PC-9 (cell line): ENCODE results near the gene NHS. TPM values are rescaled to one million over a fixed set of nuclear protein-coding genes. Genes with fewer than 3 reads are reported as not detected.

Experiments
- BruUV-seq: library from RNA; stranded (reverse); fragments of 400-500 nt; replicated peaks from 2 replicates; lab custom pipeline; 2021; lab: Mats Ljungman, UMichigan
- CTCF ChIA-PET: fragments of 300-600 bp; sonication (Branson Sonifier 250); formaldehyde crosslinking; loops from one replicate; lab custom pipeline; 2022; ENCODE audit warnings: antibody characterized with exemption; lab: Charles Lee
- POLR2A ChIA-PET: fragments of 300-600 bp; sonication (Branson Sonifier 250); formaldehyde crosslinking; loops from one replicate; lab custom pipeline; 2022; ENCODE audit warnings: antibody characterized with exemption; ENCODE audit not compliant: unreplicated experiment; lab: Charles Lee
- DNase-seq, 2 experiments: peaks; one replicate each; pipeline versions ENCODE4 v3.0.0 to v3.0.0-alpha.2; 2015 to 2022; ENCODE audit warnings: mixed read lengths in 1 of 2
- H2AFZ ChIP-seq: fragments of 200-600 bp; sonication (generic); 2 replicates; pipeline ENCODE4 v1.8.1; 2017; ENCODE audit warnings: antibody characterized with exemption
- H3F3A ChIP-seq: fragments of 200-600 bp; sonication (generic); 2 replicates; pipeline ENCODE4 v1.8.1; 2017; ENCODE audit warnings: antibody characterized with exemption, mild to moderate bottlenecking, low read depth; ENCODE audit not compliant: insufficient read depth
- H3K27ac ChIP-seq: fragments of 200-600 bp; sonication (generic); 2 replicates; pipeline ENCODE4 v1.6.1; 2016; ENCODE audit warnings: mixed run types
- H3K27me3 ChIP-seq: fragments of 200-600 bp; sonication (generic); 2 replicates; pipeline ENCODE4 v1.6.1; 2016; ENCODE audit warnings: low read depth, mixed run types; ENCODE audit not compliant: insufficient read depth
- H3K36me3 ChIP-seq: fragments of 200-600 bp; sonication (generic); 2 replicates; pipeline ENCODE4 v1.6.1; 2016; ENCODE audit warnings: low read depth, mixed run types
- H3K4me1 ChIP-seq: fragments of 200-600 bp; sonication (generic); replicated peaks from 2 replicates; pipeline ENCODE4 v1.6.1; 2016; ENCODE audit warnings: mixed run types; ENCODE audit not compliant: insufficient read depth
- H3K4me2 ChIP-seq: fragments of 200-600 bp; sonication (generic); 2 replicates; pipeline ENCODE4 v1.6.1; 2017; ENCODE audit warnings: mixed run types
- H3K4me3 ChIP-seq: fragments of 200-600 bp; sonication (generic); 2 replicates; pipeline ENCODE4 v1.6.1; 2016; ENCODE audit warnings: mixed run types
- H3K79me2 ChIP-seq: fragments of 200-600 bp; sonication (generic); 2 replicates; pipeline ENCODE4 v1.6.1; 2017; ENCODE audit warnings: low read depth, mixed run types
- H3K9me2 ChIP-seq: fragments of 200-600 bp; sonication (generic); 2 replicates; pipeline ENCODE4 v1.8.1; 2017; ENCODE audit warnings: mild to moderate bottlenecking; ENCODE audit not compliant: insufficient read depth
- H3K9me3 ChIP-seq: fragments of 200-600 bp; sonication (generic); 2 replicates; pipeline ENCODE4 v1.8.1; 2016; ENCODE audit warnings: low read depth; ENCODE audit not compliant: insufficient read depth
- H4K20me1 ChIP-seq: fragments of 200-600 bp; sonication (generic); 2 replicates; pipeline ENCODE4 v1.8.1; 2017; ENCODE audit not compliant: insufficient read depth
- EZH2 ChIP-seq: fragments of 200-600 bp; sonication (generic); IDR thresholded peaks from 2 replicates; pipeline ENCODE4 v1.8.0; 2017; ENCODE audit warnings: antibody characterized with exemption, low read depth
- intact Hi-C: fragments of 100-400 bp; cut with micrococcal nuclease; formaldehyde crosslinking; loops from one replicate; pipeline ENCODE4 v1.10.0; 2022; ENCODE audit not compliant: unreplicated experiment
- total RNA-seq: library from RNA; stranded (reverse); gene quantifications from 2 replicates; pipeline ENCODE4 v1.2.3, GENCODE V29; 2021
- TF ChIP-seq, protein P1 (sequence below): fragments of 200-600 bp; sonication (generic); conservative IDR thresholded peaks from 2 replicates; pipeline ENCODE4 v1.6.1; 2017; ENCODE audit warnings: mixed run types, antibody characterized with exemption, mild to moderate bottlenecking, moderate library complexity

Gene NHS
- total RNA-seq, 1 experiment from 2014 or later: 6.7 TPM

DNA sequence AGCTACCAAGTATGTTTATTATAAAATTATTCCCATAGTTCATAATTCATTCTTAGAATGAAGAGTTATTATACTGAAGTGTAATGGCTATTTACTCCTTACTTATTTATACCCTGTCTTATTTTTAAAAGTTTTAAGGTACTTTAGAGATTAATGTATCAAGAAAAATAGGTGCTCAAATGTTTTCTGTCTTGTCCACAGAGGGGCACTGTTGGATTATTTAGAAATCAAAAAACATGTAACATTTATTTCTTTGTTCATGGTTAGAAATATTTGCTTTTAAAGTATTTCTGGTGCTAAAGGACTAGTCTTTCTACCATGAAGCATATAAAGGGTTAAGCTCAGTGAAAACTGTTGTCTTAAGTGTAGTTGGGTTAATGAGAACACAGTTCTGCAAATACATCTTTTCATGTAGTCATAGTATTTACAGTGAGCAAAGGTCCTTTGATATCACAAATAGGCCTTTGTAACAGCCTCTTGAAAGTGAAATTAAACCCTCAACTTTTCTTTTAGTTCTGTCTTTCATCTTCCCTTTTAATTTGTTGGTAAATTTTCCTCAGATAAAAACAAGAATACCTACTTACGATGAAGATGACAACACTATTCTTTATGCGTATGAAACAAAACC is 370.0 kb downstream of the NHS start:
- DNase-seq: no peak
- peaks cover 44% of the 10 kb centered on the region for H3K79me2 ChIP-seq
- POLR2A ChIA-PET: no interaction called here

DNA sequence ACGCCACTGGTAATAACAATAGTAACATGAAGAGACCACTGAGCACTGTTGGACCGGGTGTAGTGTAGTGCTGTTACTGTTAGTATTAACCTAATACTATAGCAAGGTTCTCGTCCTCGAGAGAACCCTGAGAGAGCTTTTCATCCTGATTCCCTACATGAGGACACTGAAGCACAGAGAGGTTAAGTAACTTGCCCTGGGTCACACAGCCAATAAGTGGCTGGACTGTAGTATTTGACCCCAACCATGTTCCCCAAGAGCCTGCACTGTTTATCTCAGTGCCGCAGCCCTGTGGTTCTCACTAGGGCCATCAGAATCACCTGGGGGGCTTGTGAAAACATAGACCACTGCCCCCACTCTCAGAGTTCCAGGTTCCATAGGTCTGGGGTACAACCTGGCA is 372.7 kb downstream of the NHS start:
- no TSS peak for BruUV-seq
- DNase-seq: no peak
- Histone ChIP-seq H3K4me3 (no peak overlapping the region), H4K20me1 (no peaks in the 10 kb centered on the region), H3K27me3 (no peaks in the 10 kb centered on the region), H3K36me3 (0 out of 2 replicates have a peak, but pooled peaks cover 6% of the 10 kb centered on the region), H3K27ac (no peak overlapping the region), H3K4me1 (peaks cover 17% of the 10 kb centered on the region), H3K9me3 (no peaks in the 10 kb centered on the region), H2AFZ (no peak overlapping the region), H3F3A (no peaks in the 10 kb centered on the region), H3K79me2 (peaks cover 19% of the 10 kb centered on the region), H3K4me2 (no peak overlapping the region), H3K9me2 (no peaks in the 10 kb centered on the region)
- intact Hi-C loops: loop anchor here (5.0 to 10.0 kb wide), 2 partner anchors 530 to 627 kb away; no protein-coding TSS in a partner anchor
- TF ChIP-seq, protein P1, sequence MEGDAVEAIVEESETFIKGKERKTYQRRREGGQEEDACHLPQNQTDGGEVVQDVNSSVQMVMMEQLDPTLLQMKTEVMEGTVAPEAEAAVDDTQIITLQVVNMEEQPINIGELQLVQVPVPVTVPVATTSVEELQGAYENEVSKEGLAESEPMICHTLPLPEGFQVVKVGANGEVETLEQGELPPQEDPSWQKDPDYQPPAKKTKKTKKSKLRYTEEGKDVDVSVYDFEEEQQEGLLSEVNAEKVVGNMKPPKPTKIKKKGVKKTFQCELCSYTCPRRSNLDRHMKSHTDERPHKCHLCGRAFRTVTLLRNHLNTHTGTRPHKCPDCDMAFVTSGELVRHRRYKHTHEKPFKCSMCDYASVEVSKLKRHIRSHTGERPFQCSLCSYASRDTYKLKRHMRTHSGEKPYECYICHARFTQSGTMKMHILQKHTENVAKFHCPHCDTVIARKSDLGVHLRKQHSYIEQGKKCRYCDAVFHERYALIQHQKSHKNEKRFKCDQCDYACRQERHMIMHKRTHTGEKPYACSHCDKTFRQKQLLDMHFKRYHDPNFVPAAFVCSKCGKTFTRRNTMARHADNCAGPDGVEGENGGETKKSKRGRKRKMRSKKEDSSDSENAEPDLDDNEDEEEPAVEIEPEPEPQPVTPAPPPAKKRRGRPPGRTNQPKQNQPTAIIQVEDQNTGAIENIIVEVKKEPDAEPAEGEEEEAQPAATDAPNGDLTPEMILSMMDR: no peak
- TF ChIP-seq EZH2: no peak
- CTCF ChIA-PET: no interaction called here
- POLR2A ChIA-PET: no interaction called here

More for the DNA sequence above, 370.0 kb downstream of the NHS start:
- H3K4me3 ChIP-seq: no peak overlapping the region
- H3K27ac ChIP-seq: no peak overlapping the region
- CTCF ChIA-PET: no interaction called here
- H3K9me3 ChIP-seq: no peaks in the 10 kb centered on the region
- H3K27me3 ChIP-seq: no peaks in the 10 kb centered on the region
- H2AFZ ChIP-seq: no peak overlapping the region
- TF ChIP-seq EZH2: no peak
- TF ChIP-seq, protein P1: peak; percentile 52
- H3K36me3 ChIP-seq: no peaks in the 10 kb centered on the region
- no peaks in the 10 kb centered on the region for H3F3A ChIP-seq
- intact Hi-C loops: loop anchor here (5.0 to 10.0 kb wide), 2 partner anchors 532 to 630 kb away; no protein-coding TSS in a partner anchor
- H3K9me2 ChIP-seq: no peaks in the 10 kb centered on the region
- H4K20me1 ChIP-seq: no peaks in the 10 kb centered on the region
- peaks cover 22% of the 10 kb centered on the region for H3K4me1 ChIP-seq
- no peak overlapping the region for H3K4me2 ChIP-seq
- no TSS peak for BruUV-seq

DNA sequence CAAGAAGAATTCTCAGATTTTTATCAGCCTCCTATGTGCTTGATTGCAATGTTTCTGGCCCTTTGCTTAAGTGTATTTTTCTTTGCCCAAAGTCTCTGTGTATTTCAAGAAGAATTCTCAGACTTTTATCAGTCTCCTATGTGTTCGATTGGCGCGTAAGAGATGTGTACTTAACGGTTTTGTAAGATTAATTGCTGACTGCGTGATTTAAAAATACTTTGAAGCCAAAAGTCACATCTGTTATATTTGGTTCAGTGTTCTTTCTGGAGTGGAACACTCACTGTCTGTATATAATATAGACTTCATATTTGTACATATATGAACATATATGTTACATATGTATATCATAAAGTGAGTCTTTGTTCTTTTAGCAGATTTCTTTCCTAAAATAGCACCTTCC is 373.7 kb downstream of the NHS start:
- ChIA-PET POLR2A (interaction anchor here (0.5 kb wide), 1 partner anchor 554 kb away, joined by 4 read pairs; no protein-coding TSS in a partner anchor), CTCF (no interaction called here)
- Histone ChIP-seq H3K27ac (no peak overlapping the region), H3K9me3 (no peaks in the 10 kb centered on the region), H3K4me2 (no peak overlapping the region), H3K9me2 (no peaks in the 10 kb centered on the region), H3F3A (no peaks in the 10 kb centered on the region), H4K20me1 (no peaks in the 10 kb centered on the region), H3K79me2 (peaks cover 9% of the 10 kb centered on the region; the same call in 1 of the 2 replicates), H2AFZ (no peak overlapping the region), H3K27me3 (no peaks in the 10 kb centered on the region), H3K4me3 (no peak overlapping the region), H3K36me3 (0 out of 2 replicates have a peak, but pooled peaks cover 6% of the 10 kb centered on the region), H3K4me1 (peaks cover 11% of the 10 kb centered on the region)
- intact Hi-C loops: loop anchor here (5.0 to 10.0 kb wide), 2 partner anchors 529 to 626 kb away; no protein-coding TSS in a partner anchor
- no TSS peak for BruUV-seq
- no peak for DNase-seq
- TF ChIP-seq, protein P1: no peak
- no peak for TF ChIP-seq EZH2
